RPMI7951 (cell line): ENCODE measurements around the gene LOC128125822.
A peak's percentile ranks its signal among the peaks of the same experiment; 100 is the strongest.

Source experiments
- DNase-seq: peaks from one replicate; pipeline ENCODE4 v3.0.0-alpha.2; 2012; ENCODE audit warnings: low read depth

Gene LOC128125822

GRCh38 chr6:63556369-63556768 is 15.9 kb upstream of the LOC128125822 start:
- no peak for DNase-seq

DNA sequence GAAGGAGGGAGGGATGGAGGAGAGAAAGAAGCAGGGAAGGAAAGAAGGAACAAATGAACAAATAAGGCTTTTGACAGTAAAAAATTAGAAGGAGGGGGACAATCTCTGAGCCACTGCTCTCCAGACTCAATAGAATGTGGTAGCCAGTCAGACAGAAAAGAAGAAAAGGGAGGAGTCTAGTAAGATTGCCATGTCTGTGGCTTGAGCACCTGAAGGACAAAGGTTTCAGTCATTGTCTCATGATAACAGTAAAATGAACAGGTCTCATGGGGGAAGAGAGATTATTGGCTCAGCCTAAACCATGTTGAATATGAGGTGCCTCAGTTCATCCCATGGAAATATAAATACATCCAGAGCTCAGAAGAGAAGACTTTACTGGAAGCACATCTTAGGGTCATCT is 14.0 kb upstream of the LOC128125822 start:
- no peak for DNase-seq

DNA sequence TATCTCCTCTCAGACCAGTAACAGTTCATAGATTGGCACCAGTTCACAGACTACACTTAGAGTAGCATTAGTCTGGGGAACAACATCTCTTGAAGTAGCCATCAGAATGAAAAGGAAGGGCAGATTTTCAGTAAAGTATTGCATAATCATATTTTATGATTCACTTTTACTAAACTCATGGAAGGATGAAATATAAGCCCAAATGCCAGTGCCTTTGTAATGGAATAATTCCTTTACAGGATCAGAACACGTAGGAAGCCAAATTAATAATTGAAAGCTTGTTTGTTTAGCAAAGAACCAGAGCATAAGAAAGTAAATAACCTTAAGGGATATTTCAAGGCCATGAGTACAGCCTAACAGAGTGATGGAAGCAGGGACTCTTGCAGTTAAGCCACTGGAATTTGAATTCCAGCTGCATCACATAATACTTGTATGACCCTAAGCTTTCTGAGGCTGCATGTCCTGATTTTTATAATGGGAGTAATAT is 11.4 kb upstream of the LOC128125822 start:
- DNase-seq, result no peak

GRCh38 chr6:63561288-63561687 is 11.0 kb upstream of the LOC128125822 start:
- no peak for DNase-seq

GRCh38 chr6:63563235-63563634 is 9.0 kb upstream of the LOC128125822 start:
- no peak for DNase-seq

GRCh38 chr6:63565058-63565726 is 7.1 kb upstream of the LOC128125822 start:
- DNase-seq, result no peak

GRCh38 chr6:63565727-63566596 is 6.3 kb upstream of the LOC128125822 start:
- no peak for DNase-seq

DNA sequence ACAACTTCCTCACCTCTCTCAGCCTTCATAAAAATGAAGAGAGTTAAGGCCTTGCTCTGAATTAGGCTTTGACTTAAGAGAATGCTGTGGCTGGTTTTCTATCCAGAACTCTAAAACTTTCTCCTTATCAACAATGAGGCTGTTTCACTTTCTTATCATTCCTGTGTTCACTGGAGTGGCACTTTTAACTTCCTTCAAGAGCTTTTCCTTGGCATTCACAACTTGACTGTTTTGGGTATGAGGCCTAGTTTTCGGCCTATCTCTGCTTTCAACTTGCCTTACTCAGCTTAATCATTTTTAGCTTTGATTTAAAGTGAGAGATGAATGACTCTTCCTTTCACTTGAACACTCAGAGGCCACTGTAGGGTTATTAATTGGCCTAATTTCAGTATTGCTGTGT is 4.3 kb upstream of the LOC128125822 start:
- DNase-seq, result no peak

DNA sequence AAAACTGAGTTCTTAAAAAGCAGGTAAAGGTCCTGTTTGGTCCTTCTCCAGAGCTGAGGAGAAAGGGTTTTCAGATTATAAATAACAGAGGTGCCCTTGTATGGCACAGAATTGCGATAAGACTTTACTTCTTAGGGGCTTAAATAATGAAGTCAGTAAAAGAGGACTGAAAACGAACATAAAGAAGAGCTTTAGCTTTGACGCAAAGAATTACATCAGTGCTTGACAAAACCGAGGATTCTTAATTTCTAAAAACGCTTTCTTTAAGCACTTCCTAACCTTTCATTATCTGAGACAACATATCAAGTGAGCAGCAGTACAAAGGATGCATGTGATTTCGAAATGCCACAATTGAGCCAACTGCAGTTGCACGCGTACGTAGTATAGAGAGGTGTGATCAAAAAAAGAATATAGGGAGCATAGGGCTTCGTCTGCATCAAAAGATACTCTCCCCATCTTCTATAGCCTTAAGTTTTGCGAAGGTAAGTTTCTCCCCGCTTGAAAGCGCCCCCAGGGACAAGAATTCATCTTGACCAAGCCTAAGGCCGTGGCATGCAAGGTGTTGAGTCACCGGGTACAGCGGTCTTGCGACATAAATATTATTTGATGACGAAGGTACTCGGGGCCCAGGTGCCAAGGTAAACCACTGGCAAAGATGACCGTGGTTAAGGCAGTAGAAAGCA is 778 bp upstream of the LOC128125822 start:
- peak; percentile 52 for DNase-seq

GRCh38 chr6:63572747-63573075 is 431 bp downstream of the LOC128125822 start:
- no peak for DNase-seq

DNA sequence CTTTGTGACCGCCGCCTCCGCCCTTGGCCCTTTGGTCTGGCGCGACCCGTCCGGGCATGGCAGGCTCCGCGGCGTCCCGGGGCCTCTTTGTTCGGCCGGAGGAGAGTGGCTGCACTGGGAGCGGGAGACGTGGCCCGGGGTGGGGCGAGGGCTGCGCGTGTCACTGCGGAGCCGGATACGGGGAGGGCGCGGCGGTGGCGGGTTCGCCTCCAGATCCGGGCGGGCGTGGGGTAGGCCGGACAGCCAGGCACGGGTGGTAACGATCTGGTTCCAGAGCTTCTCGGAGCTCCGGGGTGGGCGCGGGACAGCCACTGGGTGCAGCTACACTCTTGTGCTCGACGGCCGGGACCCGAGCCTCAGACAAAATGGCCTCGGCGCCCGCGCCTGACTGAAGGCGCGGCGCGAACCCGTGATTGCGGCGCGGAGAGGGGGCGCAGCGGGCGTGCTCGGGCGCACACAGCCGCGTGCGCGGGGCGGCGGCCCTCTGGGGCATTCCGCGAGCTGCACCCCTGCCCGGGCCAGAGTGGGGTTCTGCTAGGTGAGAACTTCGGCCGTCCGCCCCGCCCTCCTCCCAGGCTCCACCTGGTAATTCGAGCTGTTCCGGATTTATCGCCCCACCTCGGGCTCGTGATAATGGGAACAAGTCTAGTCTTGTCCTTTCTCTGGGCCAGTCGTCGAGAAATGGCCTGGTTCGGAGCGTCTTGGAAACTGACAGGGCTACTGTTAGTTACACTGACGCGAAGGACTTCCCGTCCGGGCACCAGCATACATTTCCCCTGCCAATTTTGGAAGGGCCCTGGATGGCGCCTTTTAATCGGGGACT is 1.0 kb downstream of the LOC128125822 start:
- peak; percentile 62 for DNase-seq

DNA sequence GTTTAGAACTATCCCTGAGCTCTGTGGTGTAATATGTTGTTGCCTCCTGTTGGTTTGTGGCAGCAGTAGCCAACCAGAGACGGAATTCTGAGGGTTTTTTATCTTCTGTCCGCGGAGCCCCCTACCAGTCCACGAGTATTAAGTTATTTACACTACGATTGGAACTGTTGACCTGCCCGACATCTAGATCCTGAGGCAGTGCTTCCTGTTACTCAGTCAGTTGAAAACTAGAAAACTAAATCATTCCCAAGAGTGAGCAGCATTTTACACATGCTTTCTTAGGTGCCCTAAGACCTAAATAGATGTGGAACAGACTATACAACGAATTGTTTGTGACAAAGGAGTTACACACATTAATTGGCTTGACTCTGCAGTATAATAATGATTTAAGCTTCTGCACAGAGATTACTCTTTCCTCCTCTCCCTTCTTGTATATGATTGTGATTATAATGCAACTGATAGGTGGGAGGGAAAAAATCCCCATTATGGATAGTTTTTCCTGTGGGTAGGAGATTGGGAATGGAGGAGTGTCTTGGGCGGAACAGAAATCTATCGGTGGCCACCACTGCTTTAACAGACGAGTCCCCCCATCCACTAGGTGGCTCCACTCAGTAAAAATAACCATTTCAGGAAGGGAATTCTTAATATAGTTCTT is 1.7 kb downstream of the LOC128125822 start:
- peak; percentile 57 for DNase-seq

DNA sequence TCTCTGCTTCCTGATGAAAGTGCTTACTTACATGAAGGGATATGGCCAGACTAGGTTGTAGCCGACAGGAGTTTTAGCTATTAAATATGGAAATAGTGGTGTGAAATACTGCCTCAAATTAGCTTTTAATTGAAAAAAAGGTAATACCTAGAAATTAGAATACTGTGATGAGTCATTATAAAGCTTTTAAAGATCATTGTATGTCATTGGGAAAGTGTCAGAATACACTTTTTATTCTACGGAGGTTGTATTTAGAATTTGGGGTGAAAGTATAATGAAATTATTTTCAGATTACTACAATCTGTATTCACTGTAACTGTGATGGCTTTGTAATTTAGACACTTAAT is 2.2 kb downstream of the LOC128125822 start:
- DNase-seq, result no peak

DNA sequence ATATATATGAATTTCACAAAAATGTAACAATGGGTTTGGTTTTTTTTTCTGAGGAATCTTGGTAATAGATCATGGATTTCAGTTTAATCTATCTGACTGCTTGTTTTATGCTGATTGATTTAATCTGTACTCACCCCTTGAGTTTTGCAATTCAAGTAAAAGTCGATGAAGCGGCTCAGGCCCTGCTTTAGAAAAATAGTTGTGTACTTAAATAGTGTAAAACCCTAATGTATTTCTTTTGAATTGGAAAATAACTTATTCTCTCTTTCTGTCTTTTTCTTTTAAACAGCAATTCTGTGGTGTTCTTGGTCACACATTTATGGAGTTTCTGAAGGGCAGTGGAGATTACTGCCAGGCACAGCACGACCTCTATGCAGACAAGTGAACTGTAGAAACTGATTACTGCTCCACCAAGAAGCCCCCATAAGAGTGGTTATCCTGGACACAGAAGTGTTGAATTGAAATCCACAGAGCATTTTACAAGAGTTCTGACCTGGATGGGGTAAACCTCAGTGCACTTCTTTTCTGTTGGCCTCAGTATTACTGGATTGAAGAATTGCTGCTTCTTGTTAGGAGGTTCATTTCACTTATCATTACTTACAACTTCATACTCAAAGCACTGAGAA is 4.0 kb downstream of the LOC128125822 start:
- no peak for DNase-seq

DNA sequence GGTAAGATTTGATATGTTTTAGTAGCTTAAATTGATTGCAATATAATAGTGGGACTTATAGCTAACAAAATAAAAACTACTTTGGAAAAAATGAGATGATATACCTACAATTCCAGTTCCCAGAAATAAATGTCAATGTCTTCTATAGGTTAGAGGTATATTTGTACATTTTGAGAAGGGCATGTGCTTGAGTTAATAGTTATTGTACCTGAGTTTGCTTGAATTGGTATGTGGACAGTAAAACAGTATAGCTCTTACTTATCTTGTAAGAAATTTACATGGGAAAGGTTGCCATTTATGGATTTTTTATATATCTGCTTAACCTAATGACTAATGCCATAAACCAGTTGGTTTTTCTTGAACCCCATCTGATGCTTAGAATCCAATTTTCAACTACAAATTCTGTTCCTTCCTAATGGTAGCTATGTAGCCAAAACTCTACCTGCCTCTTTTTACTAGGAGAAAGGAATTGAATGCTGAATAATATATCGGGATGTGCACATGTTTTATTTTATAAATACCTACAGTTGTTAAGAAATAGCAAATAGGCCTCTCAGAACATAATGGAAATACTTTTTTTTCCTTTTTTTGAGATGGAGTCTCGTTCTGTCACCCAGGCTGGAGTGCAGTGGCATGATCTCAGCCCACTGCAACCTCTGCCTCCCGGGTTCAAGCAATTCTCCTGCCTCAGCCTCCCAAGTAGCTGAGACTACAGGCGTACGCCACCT is 4.9 kb downstream of the LOC128125822 start:
- no peak for DNase-seq

- DNase-seq, result no peak
These were observed 6.5 kb downstream of the LOC128125822 start for GRCh38 chr6:63578757-63579156.

DNA sequence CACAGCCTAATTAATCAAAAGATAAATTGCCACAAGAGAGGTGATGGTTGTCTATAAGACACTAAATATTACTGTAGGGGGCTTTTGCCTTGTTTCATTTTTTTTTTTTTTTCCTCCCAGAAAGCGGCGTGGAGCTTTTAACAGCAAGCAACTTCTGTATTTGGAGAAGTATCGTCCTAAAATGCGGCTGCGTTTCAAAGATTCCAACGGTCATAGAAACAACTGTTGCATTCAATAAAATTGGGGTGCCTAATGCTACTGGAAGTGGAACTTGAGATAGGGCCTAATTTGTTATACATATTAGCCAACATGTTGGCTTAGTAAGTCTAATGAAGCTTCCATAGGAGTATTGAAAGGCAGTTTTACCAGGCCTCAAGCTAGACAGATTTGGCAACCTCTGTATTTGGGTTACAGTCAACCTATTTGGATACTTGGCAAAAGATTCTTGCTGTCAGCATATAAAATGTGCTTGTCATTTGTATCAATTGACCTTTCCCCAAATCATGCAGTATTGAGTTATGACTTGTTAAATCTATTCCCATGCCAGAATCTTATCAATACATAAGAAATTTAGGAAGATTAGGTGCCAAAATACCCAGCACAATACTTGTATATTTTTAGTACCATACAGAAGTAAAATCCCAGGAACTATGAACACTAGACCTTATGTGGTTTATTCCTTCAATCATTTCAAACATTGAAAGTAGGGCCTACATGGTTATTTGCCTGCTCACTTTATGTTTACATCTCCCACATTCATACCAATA is 7.8 kb downstream of the LOC128125822 start:
- DNase-seq, result no peak

DNA sequence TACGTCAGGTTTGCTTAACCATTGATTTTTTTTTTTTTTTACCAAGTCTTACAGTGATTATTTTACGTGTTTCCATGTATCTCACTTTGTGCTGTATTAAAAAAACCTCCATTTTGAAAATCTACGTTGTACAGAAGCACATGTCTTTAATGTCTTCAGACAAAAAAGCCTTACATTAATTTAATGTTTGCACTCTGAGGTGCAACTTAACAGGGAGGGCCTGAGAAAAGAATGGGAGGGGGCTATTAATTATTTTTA is 8.4 kb downstream of the LOC128125822 start:
- no peak for DNase-seq

GRCh38 chr6:63581355-63582013 is 9.2 kb downstream of the LOC128125822 start:
- no peak for DNase-seq
